Stomach (tissue), 9 donors: ENCODE data around the gene UBFD1. TPM values are rescaled to one million over a fixed set of nuclear protein-coding genes. Genes with fewer than 3 reads are reported as not detected.
A peak's percentile ranks its signal among the peaks of the same experiment; 100 is the strongest.

Experiments used
- DNase-seq, 2 donors: peaks; one replicate each; pipeline versions ENCODE4 v3.0.0 to v3.0.0-alpha.2; 2013 to 2019
- H3K27ac ChIP-seq, 5 donors: fragments of 200-600 bp in 4 of 5; sonication (generic) in 4 of 5; one replicate each; pipeline ENCODE4 v1.5.1; 2013 to 2019; ENCODE audit warnings: mild to moderate bottlenecking in 1 of 5, moderate library complexity in 1 of 5
- H3K27me3 ChIP-seq, 3 donors: fragments of 200-600 bp; sonication (generic); one replicate each; pipeline ENCODE4 v1.5.1; 2017 to 2019; ENCODE audit warnings: mixed run types in 1 of 3
- H3K36me3 ChIP-seq, 4 donors: fragments of 200-600 bp; sonication (generic); 1 replicate in 3 of 4; 2 replicates in 1 of 4; pipeline ENCODE4 v1.5.1; 2016 to 2019
- H3K4me1 ChIP-seq, 4 donors: fragments of 200-600 bp; sonication (generic); one replicate each; pipeline ENCODE4 v1.5.1; 2016 to 2019
- H3K4me3 ChIP-seq, 4 donors: fragments of 200-600 bp; sonication (generic) in 3 of 4; one replicate each; pipeline ENCODE4 v1.5.1; 2016 to 2019; ENCODE audit warnings: mild to moderate bottlenecking in 1 of 4
- H3K9me3 ChIP-seq, 4 donors: fragments of 200-600 bp; sonication (generic); one replicate each; pipeline ENCODE4 v1.5.1; 2016 to 2019
- CTCF ChIP-seq, 7 experiments: fragments of 450-650 bp in 4 of 7; fragments of 200-600 bp in 3 of 7; sonication (generic) in 3 of 7; IDR thresholded peaks; one replicate each; pipeline ENCODE4 v1.5.1; 2016 to 2019; ENCODE audit warnings: antibody characterized with exemption in 7 of 7, control low read depth in 2 of 7, mild to moderate bottlenecking in 1 of 7
- EP300 ChIP-seq: sonication (generic); formaldehyde crosslinking; IDR thresholded peaks from one replicate; pipeline ENCODE4 v1.6.1; 2017; ENCODE audit warnings: antibody characterized with exemption
- POLR2A ChIP-seq, 4 donors: fragments of 450-650 bp; IDR thresholded peaks; one replicate each; pipeline ENCODE4 v1.6.1; 2016; ENCODE audit warnings: antibody characterized with exemption in 4 of 4, control low read depth in 2 of 4, mild to moderate bottlenecking in 1 of 4, moderate library complexity in 1 of 4
- POLR2AphosphoS5 ChIP-seq, 3 donors: sonication (generic); formaldehyde crosslinking; IDR thresholded peaks; one replicate each; pipeline ENCODE4 v1.6.1; 2016; ENCODE audit warnings: antibody characterized with exemption in 3 of 3
- WGBS, 5 donors: extraction: QIAGEN DNeasy Blood & Tissue Kit in 3 of 5; methylation state at CpG; one replicate each; pipeline versions ENCODE4 v1.1.5 to v1.1.7; 2013 to 2018; 5-methylcytosine and 5-hydroxymethylcytosine counted together
- intact Hi-C: fragments of 100-400 bp; cut with DNase I; formaldehyde crosslinking; loops from one replicate; pipeline ENCODE4 v1.15.1; 2023; ENCODE audit warnings: low total_unique reads
- polyA plus RNA-seq, 3 donors: library from polyadenylated mRNA; stranded (reverse); fragments of 200-250 nt; gene quantifications; one replicate each; pipeline ENCODE4 v1.2.3, GENCODE V29; 2013
- total RNA-seq, 5 donors: library from RNA; depleted of rRNA; stranded (reverse); fragments of >200 nt; gene quantifications; one replicate each; pipeline versions ENCODE4 v1.1.0 to v1.2.3, GENCODE V29; 2014 to 2016
- donor health status: healthy with polysubstance abuse.
- donor health status: Bipolar disorder and iron deficiency.
- donor health status: healthy.

UBFD1 gene
- total and polyA plus RNA-seq, 8 donors: 6.0 to 163 (median 29.4) TPM

DNA sequence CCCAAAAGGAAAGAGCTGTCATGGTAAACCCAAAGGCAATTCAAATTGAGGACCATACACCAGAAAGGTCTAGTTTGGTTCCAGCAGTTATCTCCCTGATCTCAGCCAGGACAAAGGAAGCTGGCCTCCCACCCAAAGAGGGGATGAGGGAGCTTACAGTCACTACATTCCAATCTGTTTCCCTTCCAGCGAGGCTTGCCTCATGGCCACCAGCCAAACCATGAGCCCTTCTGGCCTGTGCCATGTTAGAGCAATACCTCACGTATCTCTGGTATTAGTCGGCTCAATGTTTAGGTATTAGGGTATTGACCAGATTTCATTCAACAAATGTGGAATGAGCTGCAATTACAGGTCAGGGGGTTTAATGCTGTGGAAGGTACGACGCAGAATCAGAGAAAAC, 30.2 kb downstream of the UBFD1 start:
- Histone ChIP-seq H3K27me3 (no peaks in the 10 kb centered on the region), H3K4me1 (peaks cover 0 to 11% (median 5%) of the 10 kb centered on the region in 4 donors), H3K4me3 (no peak overlapping the region), H3K36me3 (peaks cover 51 to 98% (median 96%) of the 10 kb centered on the region in 4 donors), H3K27ac (no peak overlapping the region), H3K9me3 (no peaks in the 10 kb centered on the region)
- intact Hi-C loops: no loop called here
- TF ChIP-seq POLR2A (IDR thresholded peaks at IDR 0.05): no peak
- TF ChIP-seq EP300: no peak
- 79 to 90% (median 85%) methylated on average over 5 of the region's 5 CpGs for WGBS, 5 donors
- no peak for DNase-seq

DNA sequence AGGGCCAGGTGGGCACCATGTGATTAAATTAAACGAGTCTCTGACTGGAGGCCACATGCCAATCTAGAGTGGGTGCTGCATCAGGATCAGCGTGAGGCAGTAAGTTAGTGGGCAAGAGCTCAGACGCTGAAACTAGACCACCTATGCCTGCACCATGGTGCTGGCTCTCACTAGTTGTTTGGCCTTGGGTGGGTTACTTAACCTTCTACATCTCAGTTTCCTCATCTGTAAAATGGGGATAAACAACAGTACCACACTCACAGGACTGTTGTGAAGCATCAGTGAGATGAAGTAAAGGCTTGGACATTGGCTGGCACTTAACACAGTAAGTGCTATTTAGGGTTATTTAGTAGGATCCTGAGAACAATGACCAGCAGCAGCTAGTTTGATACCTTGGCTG, 32.7 kb downstream of the UBFD1 start:
- Histone ChIP-seq H3K4me3 (no peak overlapping the region), H3K4me1 (peaks cover 9 to 35% (median 27%) of the 10 kb centered on the region in 4 donors), H3K9me3 (no peaks in the 10 kb centered on the region), H3K27me3 (no peaks in the 10 kb centered on the region), H3K36me3 (peaks cover 41 to 93% (median 86%) of the 10 kb centered on the region in 4 donors), H3K27ac (no peak overlapping the region)
- DNase-seq: no peak
- WGBS, 5 donors: 67 to 98% (median 96%) methylated on average over 3 of the region's 3 CpGs
- intact Hi-C loops: no loop called here
- no peak for TF ChIP-seq POLR2A (IDR thresholded peaks at IDR 0.05)
- no peak for TF ChIP-seq CTCF (IDR thresholded peaks at IDR 0.05)
- no peak for TF ChIP-seq POLR2AphosphoS5 (IDR thresholded peaks at IDR 0.05)
- TF ChIP-seq EP300: no peak

- Histone ChIP-seq H3K4me1 (peaks cover 12 to 49% (median 33%) of the 10 kb centered on the region in 4 donors), H3K4me3 (peak overlapping the region in 1 of 4 donors; percentile 99), H3K36me3 (peaks cover 21 to 53% (median 46%) of the 10 kb centered on the region in 4 donors), H3K9me3 (no peaks in the 10 kb centered on the region), H3K27ac (no peak overlapping the region), H3K27me3 (no peaks in the 10 kb centered on the region)
- DNase-seq: no peak
- WGBS, 5 donors: 93 to 97% (median 95%) methylated on average over 12 of the region's 12 CpGs
- intact Hi-C loops: no loop called here
- TF ChIP-seq POLR2AphosphoS5 (IDR thresholded peaks at IDR 0.05): no peak
Observed at GRCh38 chr16:23594186-23594585, 36.7 kb downstream of the UBFD1 start.

DNA sequence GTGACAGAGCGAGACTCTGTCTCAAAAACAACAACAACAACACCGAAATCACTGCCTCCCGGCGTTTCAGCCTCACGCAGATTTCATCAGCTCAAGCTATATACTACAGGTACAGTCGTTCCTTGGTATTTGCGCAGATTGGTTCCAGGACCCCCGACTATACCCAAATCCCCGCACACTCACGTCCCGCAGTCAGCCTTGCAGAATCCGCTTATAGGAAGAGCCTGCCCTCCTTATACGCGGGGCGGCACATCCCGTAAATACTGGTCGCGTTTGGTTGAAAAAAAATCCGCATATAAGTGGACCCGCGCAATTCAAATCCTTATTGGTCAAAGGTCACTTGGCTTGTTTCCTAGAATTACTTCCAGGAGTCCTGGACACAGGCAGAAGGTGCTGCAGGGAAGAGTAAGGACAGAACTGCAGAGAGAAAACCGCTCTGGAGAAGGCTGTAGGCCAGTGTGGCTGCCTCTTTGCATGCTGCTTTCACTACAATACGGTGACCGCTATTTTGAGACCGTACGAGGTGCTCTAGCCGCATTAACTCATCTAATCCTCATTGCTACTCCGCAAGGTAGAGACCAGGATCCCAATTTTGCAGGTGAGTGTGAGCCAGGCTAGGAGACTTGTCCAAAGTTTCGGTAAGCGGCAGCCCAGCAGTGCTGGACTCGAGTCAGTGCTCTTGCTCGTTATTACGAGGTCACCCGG, 37.9 kb downstream of the UBFD1 start:
- intact Hi-C loops: no loop called here
- peak in 1 of 2 donors; percentile 31 for DNase-seq
- Histone ChIP-seq H3K27me3 (no peaks in the 10 kb centered on the region), H3K27ac (peak overlapping the region; percentile 81 to 91 (median 84)), H3K4me3 (peak overlapping the region; percentile 95 to 99 (median 98)), H3K9me3 (no peaks in the 10 kb centered on the region), H3K36me3 (peaks cover 11 to 42% (median 34%) of the 10 kb centered on the region in 4 donors), H3K4me1 (peaks cover 12 to 49% (median 33%) of the 10 kb centered on the region in 4 donors)
- no peak for TF ChIP-seq POLR2AphosphoS5 (IDR thresholded peaks at IDR 0.05)
- TF ChIP-seq POLR2A (IDR thresholded peaks at IDR 0.05): no peak
- no peak for TF ChIP-seq CTCF (IDR thresholded peaks at IDR 0.05)
- TF ChIP-seq EP300: no peak
- WGBS, 5 donors: 12 to 24% (median 14%) methylated on average over 28 to 34 of the region's 34 CpGs

DNA sequence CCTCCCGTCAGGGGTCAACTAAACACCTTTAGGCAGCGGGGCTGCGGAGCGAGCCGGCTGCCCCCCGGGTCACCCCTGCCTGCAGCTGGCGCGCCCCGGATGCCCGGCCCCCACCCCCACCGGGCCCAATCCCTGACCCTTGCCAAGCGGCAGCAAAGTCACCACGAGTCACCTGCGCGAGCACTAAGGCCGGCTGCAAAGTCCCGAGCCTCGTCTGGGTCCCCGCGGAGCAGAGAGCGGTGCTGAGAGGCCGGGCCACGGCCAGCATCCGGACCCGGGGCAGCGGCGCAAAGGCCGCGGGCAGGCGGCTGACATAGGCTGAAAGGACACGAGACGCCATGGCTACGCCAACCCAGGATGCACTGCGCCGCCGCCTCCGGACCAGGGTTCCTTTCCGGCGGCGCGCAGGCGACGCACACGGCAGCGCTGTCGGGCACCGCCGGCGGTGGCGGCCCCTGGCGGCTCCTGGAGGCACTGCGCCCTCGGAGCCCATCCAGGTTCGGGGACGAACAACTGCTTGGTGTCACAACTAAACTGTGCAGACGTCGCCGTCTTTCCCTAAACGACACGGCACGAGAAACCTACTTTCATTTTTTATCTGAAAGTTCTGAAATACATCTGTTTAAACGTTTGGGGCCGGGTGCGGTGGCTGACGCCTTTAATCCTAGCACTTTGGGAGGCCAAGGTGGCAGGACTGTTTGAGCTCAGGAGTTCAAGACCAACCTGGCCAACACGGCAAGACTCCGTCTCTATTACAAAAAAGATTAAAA, 38.6 kb downstream of the UBFD1 start, which contains the start of gene NDUFAB1:
NDUFAB1 (minus strand) TSS at position 366 of the 770 bp plus-strand sequence; CDS start at position 340, 26 bp downstream.
- Histone ChIP-seq H3K4me1 (peaks cover 12 to 49% (median 33%) of the 10 kb centered on the region in 4 donors), H3K36me3 (peaks cover 6 to 42% (median 32%) of the 10 kb centered on the region in 4 donors), H3K27ac (peak within 1 kb of the TSS; percentile 81 to 91 (median 84)), H3K4me3 (peak within 1 kb of the TSS; percentile 95 to 99 (median 98)), H3K27me3 (no peaks in the 10 kb centered on the region), H3K9me3 (no peaks in the 10 kb centered on the region)
- 2 to 5% (median 3%) methylated on average over 21 to 67 of the region's 67 CpGs for WGBS, 5 donors
- no peak for TF ChIP-seq EP300
- peak; percentile 55 to 94 (median 88) for TF ChIP-seq POLR2AphosphoS5 (IDR thresholded peaks at IDR 0.05)
- peak in 6 of 7 experiments; percentile 12 to 100 (median 100) for TF ChIP-seq CTCF (IDR thresholded peaks at IDR 0.05)
- no peak for TF ChIP-seq POLR2A (IDR thresholded peaks at IDR 0.05)
- DNase-seq: peak; percentile 92 to 97
- intact Hi-C loops: no loop called here
